Omental fat pad (tissue), 4 donors: ENCODE data around the gene PER3. TPM values are rescaled to one million over a fixed set of nuclear protein-coding genes. Genes with fewer than 3 reads are reported as not detected.

Experiments
- ATAC-seq: fragments of 150-250 bp; one replicate; pipeline ENCODE4 v1.9.1; 2016; ENCODE audit warnings: mild to moderate bottlenecking, moderate library complexity; ENCODE audit not compliant: low FRiP score
- DNase-seq: peaks from one replicate; pipeline ENCODE4 v3.0.0-alpha.2; 2019; ENCODE audit warnings: low spot score
- CTCF ChIP-seq, 3 donors: fragments of 450-650 bp; IDR thresholded peaks; one replicate each; pipeline ENCODE4 v1.5.1; 2016 to 2017; ENCODE audit warnings: antibody characterized with exemption in 3 of 3, mild to moderate bottlenecking in 3 of 3, moderate library complexity in 2 of 3
- total RNA-seq, 4 donors: library from RNA; depleted of rRNA; stranded (reverse); fragments of >200 nt; gene quantifications; one replicate each; pipeline ENCODE4 v1.1.0, GENCODE V29; 2016

The PER3 gene
- total RNA-seq, 4 donors from 2014 or later, result 8.6 to 13.9 (median 12.2) TPM

GRCh38 chr1:7751174-7751573 is 32.9 kb upstream of the PER3 start:
- no peak for TF ChIP-seq CTCF (IDR thresholded peaks at IDR 0.05)
- DNase-seq (no peak), ATAC-seq (no peak)

- peak in 1 of 3 donors; percentile 54 for TF ChIP-seq CTCF (IDR thresholded peaks at IDR 0.05)
- DNase-seq (peak; percentile 33), ATAC-seq (peak; percentile 57)
Observed at GRCh38 chr1:7752512-7753417, 31.3 kb upstream of the PER3 start.

GRCh38 chr1:7753641-7754040 is 30.4 kb upstream of the PER3 start:
- TF ChIP-seq CTCF (IDR thresholded peaks at IDR 0.05), result no peak
- DNase-seq (no peak), ATAC-seq (no peak)

GRCh38 chr1:7754234-7754633 is 29.9 kb upstream of the PER3 start:
- ATAC-seq (no peak), DNase-seq (no peak)
- no peak for TF ChIP-seq CTCF (IDR thresholded peaks at IDR 0.05)

- ATAC-seq, result no peak
- no peak for DNase-seq
- TF ChIP-seq CTCF (IDR thresholded peaks at IDR 0.05), result no peak
Observed at GRCh38 chr1:7755448-7755847, 28.6 kb upstream of the PER3 start.

GRCh38 chr1:7760245-7760644 is 23.8 kb upstream of the PER3 start:
- TF ChIP-seq CTCF (IDR thresholded peaks at IDR 0.05), result no peak
- ATAC-seq (no peak), DNase-seq (no peak)

GRCh38 chr1:7761103-7761502 is 23.0 kb upstream of the PER3 start:
- no peak for DNase-seq
- TF ChIP-seq CTCF (IDR thresholded peaks at IDR 0.05), result no peak
- no peak for ATAC-seq
